Peyer's patch (tissue), 4 donors: ENCODE results near the gene SLX4IP. TPM values are rescaled to one million over a fixed set of nuclear protein-coding genes. Genes with fewer than 3 reads are reported as not detected.
"Not testable (repeated sequence)": the region's sequence is repeated elsewhere in the genome, so short reads cannot be mapped to it uniquely, and the experiment has no call there.

Experiments
- DNase-seq, 3 donors: peaks; one replicate each; pipeline ENCODE4 v3.0.0-alpha.2; 2017 to 2019
- H3K27ac ChIP-seq, 4 donors: fragments of 200-600 bp; sonication (generic); one replicate each; pipeline ENCODE4 v1.5.1; 2016 to 2019
- H3K27me3 ChIP-seq, 2 donors: fragments of 200-600 bp; sonication (generic); one replicate each; pipeline ENCODE4 v1.5.1; 2019
- H3K36me3 ChIP-seq, 3 donors: fragments of 200-600 bp; sonication (generic); one replicate each; pipeline ENCODE4 v1.5.1; 2016 to 2019
- H3K4me1 ChIP-seq, 4 donors: fragments of 200-600 bp; sonication (generic); one replicate each; pipeline ENCODE4 v1.5.1; 2016 to 2019
- H3K4me3 ChIP-seq, 4 donors: fragments of 200-600 bp; sonication (generic); 1 replicate in 3 of 4; 2 replicates in 1 of 4; pipeline ENCODE4 v1.5.1; 2016 to 2019; ENCODE audit warnings: mild to moderate bottlenecking in 1 of 4
- H3K9me3 ChIP-seq, 4 donors: fragments of 200-600 bp; sonication (generic); one replicate each; pipeline ENCODE4 v1.5.1; 2016 to 2019; ENCODE audit warnings: mild to moderate bottlenecking in 1 of 4
- POLR2A ChIP-seq, 2 donors: fragments of 450-650 bp; IDR thresholded peaks; one replicate each; pipeline ENCODE4 v1.5.1; 2017; ENCODE audit warnings: antibody characterized with exemption in 2 of 2, mild to moderate bottlenecking in 2 of 2, moderate library complexity in 2 of 2
- total RNA-seq, 4 donors: library from RNA; depleted of rRNA; stranded (reverse); fragments of >200 nt; gene quantifications; one replicate each; pipeline ENCODE4 v1.1.0, GENCODE V29; 2016
- TF ChIP-seq, protein P1 (sequence below), 6 experiments: fragments of 450-650 bp in 4 of 6; fragments of 200-600 bp in 2 of 6; sonication (generic) in 1 of 6; IDR thresholded peaks; one replicate each; pipeline ENCODE4 v1.5.1; 2017 to 2019; ENCODE audit warnings: antibody characterized with exemption in 6 of 6, mild to moderate bottlenecking in 3 of 6, moderate library complexity in 1 of 6

SLX4IP gene
- total RNA-seq, 4 donors from 2014 or later, result 6.1 to 9.0 (median 7.9) TPM

DNA sequence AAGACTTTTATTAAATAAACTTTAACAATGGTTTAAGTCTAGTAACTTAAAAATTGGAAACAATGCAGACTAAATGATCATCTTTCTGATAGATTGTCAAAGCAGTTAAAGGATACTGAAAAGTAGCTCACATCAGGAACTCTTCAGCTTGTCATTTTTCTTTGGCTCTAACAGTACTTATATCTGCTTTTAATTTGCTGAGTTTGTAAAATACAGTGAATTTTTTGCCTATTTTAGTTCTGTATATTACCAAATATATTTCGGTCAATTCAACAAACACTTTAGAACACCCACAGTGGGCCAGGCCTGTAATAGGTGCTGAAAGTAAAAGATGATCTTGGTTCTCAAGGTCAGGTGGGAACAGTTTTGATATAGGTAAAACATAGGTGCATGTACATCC lies 23.4 kb upstream of the SLX4IP start:
- H3K27ac ChIP-seq, result no peak overlapping the region
- H3K27me3 ChIP-seq, result no peaks in the 10 kb centered on the region
- H3K4me3 ChIP-seq, result no peak overlapping the region
- no peak for TF ChIP-seq POLR2A (IDR thresholded peaks at IDR 0.05)
- TF ChIP-seq, protein P1, sequence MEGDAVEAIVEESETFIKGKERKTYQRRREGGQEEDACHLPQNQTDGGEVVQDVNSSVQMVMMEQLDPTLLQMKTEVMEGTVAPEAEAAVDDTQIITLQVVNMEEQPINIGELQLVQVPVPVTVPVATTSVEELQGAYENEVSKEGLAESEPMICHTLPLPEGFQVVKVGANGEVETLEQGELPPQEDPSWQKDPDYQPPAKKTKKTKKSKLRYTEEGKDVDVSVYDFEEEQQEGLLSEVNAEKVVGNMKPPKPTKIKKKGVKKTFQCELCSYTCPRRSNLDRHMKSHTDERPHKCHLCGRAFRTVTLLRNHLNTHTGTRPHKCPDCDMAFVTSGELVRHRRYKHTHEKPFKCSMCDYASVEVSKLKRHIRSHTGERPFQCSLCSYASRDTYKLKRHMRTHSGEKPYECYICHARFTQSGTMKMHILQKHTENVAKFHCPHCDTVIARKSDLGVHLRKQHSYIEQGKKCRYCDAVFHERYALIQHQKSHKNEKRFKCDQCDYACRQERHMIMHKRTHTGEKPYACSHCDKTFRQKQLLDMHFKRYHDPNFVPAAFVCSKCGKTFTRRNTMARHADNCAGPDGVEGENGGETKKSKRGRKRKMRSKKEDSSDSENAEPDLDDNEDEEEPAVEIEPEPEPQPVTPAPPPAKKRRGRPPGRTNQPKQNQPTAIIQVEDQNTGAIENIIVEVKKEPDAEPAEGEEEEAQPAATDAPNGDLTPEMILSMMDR (IDR thresholded peaks at IDR 0.05), result no peak
- peaks cover 0 to 9% (median 0%) of the 10 kb centered on the region in 4 donors for H3K4me1 ChIP-seq
- peaks cover 0 to 19% (median 0%) of the 10 kb centered on the region in 3 donors for H3K36me3 ChIP-seq
- no peak for DNase-seq
- no peaks in the 10 kb centered on the region for H3K9me3 ChIP-seq

DNA sequence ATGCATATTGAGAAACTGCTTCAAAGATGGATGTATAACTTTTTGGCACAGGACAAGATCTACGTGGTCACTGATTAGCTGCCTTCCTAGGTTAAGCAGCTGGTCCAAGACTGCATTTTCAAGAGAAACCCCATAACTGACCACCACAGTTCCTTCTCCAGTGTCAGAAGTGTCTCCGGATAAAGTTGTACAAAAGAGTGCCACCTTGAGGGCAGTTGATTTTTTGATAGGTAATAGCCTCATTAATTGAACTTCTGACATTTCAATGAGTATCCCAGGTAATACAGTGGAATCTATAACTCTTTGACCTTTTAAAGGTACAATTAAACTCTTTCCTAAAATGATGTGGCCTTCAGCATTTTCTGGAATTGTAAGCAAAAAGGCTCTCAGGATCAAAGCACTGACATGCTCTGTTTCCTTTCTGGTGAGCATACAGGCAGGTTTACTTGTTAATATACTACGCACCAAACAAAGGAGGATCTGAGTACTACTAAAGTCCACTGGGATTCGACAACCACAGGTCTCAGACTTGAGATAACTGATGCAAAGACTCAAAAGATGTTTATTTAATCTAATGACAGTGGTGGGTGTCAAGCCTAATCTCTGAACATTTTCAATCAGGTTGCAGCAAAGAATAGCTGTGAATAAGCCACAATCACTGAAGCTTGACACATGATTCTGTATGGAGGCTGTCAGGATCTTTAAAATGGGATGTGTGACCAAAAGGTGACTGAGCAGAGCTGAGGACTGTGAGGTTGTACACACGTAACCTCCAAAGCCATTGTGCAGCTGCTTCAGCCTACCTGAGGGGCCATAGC lies 22.3 kb upstream of the SLX4IP start:
- DNase-seq, result no peak
- H3K9me3 ChIP-seq, result no peaks in the 10 kb centered on the region
- H3K27ac ChIP-seq, result no peak overlapping the region
- TF ChIP-seq, protein P1 (IDR thresholded peaks at IDR 0.05), result no peak
- TF ChIP-seq POLR2A (IDR thresholded peaks at IDR 0.05), result no peak
- H3K4me3 ChIP-seq, result no peak overlapping the region
- peaks cover 0 to 9% (median 0%) of the 10 kb centered on the region in 4 donors for H3K4me1 ChIP-seq
- peaks cover 0 to 20% (median 0%) of the 10 kb centered on the region in 3 donors for H3K36me3 ChIP-seq
- no peaks in the 10 kb centered on the region for H3K27me3 ChIP-seq

DNA sequence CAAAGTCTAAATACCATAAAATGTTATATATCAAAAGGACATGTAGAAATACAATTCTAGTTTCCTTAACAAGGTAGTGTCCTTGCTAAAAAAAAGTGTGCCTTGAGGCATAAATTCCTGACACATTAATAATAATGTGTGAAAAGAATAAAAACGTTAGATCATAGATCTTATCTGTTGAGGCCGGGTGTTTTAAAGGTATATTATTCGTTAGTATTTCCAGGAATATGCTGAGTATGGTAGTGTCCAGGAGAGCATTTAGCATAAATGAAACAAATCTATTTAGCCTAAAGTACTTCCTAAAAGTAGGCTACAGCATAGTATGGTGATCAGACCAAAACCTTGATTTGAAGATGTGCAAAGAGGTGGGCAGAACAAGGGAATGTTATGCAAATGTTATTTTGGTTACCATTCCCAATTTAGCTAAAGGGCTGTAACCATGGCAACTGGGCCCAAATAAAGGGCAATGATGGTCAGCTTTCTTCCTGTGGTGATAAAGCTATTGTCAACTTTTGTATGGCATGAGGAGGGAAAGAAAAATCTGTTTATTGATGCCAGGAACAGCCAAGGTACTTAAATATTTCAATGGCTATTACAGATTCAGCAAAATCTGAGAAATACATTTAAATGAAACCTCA lies 20.0 kb upstream of the SLX4IP start:
- H3K27me3 ChIP-seq, result no peaks in the 10 kb centered on the region
- no peak overlapping the region for H3K27ac ChIP-seq
- TF ChIP-seq POLR2A (IDR thresholded peaks at IDR 0.05), result no peak
- TF ChIP-seq, protein P1 (IDR thresholded peaks at IDR 0.05), result no peak
- peaks cover 0 to 31% (median 0%) of the 10 kb centered on the region in 3 donors for H3K36me3 ChIP-seq
- no peak overlapping the region for H3K4me3 ChIP-seq
- no peak for DNase-seq
- H3K4me1 ChIP-seq, result peaks cover 0 to 9% (median 0%) of the 10 kb centered on the region in 4 donors
- H3K9me3 ChIP-seq, result no peaks in the 10 kb centered on the region

DNA sequence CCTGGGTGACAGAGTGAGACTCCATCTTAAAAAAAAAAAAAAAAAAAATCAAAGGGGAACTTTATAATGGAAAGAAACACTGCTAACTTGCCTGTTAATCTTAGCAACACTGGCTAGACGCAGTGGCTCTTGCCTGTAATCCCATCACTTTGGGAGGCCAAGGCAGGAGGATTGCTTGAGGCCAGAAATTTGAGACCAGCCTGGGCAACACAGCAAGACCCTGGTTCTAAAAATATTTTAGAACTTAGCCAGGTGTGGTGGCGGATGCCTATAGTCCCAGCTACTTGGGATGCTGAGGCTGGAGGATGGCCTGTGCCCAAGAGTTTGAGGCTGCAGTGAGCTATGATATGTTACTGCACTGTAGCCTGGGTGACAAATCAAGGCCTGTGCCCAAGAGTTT lies 17.9 kb upstream of the SLX4IP start:
- H3K4me1 ChIP-seq, H3K27ac ChIP-seq, H3K9me3 ChIP-seq, DNase-seq, H3K4me3 ChIP-seq, H3K27me3 ChIP-seq: not testable (repeated sequence)
- peaks cover 0 to 30% (median 0%) of the 10 kb centered on the region in 3 donors for H3K36me3 ChIP-seq

DNA sequence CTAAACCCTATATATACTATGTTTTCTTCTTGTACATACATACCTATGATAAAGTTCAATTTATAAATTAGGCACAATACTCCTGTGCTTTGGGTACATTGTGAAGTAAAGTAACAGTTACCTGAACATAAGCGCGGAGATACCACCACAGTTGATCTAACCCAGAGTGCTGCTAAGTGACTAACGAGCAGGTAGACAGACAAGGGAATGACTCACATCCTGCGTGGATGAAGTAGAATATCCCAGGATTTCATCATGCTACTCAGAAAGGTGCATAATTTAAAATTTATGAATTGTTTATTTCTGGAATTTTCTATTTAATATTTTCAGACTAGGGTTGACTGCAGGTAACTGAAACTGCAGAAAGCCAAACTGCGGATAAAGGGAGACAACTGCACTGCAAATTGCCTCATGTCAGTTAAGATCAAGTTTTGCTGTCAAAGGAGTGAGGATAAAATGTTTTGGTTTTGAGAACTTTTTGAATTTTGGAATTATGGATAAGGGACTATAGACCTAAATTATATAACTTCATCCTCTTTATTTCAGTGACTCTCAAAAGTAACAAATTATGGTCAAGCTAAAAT lies 15.5 kb upstream of the SLX4IP start:
- H3K27me3 ChIP-seq, result no peaks in the 10 kb centered on the region
- H3K4me3 ChIP-seq, result no peak overlapping the region
- H3K36me3 ChIP-seq, result peaks cover 0 to 18% (median 0%) of the 10 kb centered on the region in 3 donors
- no peak for DNase-seq
- peaks cover 0 to 9% (median 0%) of the 10 kb centered on the region in 4 donors for H3K4me1 ChIP-seq
- no peak overlapping the region for H3K27ac ChIP-seq
- no peaks in the 10 kb centered on the region for H3K9me3 ChIP-seq
- TF ChIP-seq, protein P1 (IDR thresholded peaks at IDR 0.05), result no peak
- TF ChIP-seq POLR2A (IDR thresholded peaks at IDR 0.05), result no peak

DNA sequence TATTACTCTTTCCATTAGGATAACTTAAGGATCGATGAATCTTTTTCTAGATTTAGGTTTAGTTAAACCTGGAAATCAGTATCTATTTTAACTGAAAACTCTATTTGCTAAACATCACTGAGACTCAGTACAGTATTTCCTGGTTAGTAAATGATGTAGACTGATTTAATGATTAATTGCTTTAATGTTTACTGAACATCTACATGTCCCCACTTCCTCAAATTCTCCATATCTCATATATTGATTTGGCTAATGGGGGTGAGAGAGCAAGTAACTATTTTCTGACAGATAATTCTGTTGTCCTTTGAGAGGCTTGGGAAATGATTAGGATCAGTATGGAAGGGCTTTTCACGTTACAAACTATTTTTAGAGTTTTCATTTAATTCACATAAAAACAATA lies 11.4 kb upstream of the SLX4IP start:
- TF ChIP-seq, protein P1 (IDR thresholded peaks at IDR 0.05), result no peak
- TF ChIP-seq POLR2A (IDR thresholded peaks at IDR 0.05), result no peak
- Histone ChIP-seq H3K4me1 (no peaks in the 10 kb centered on the region), H3K4me3 (no peak overlapping the region), H3K27me3 (no peaks in the 10 kb centered on the region), H3K27ac (no peak overlapping the region), H3K9me3 (no peaks in the 10 kb centered on the region), H3K36me3 (peaks cover 0 to 15% (median 0%) of the 10 kb centered on the region in 3 donors)
- no peak for DNase-seq
